HG03565 (cell line): ENCODE data around the gene RAPGEF4.

ENCODE experiments used
- ATAC-seq: cut with Tn5 transposase; IDR thresholded peaks from one replicate; pipeline ENCODE4 v1.9.1; 2021; ENCODE audit warnings: mild to moderate bottlenecking, moderate library complexity; ENCODE audit not compliant: unreplicated experiment

The RAPGEF4 gene

DNA sequence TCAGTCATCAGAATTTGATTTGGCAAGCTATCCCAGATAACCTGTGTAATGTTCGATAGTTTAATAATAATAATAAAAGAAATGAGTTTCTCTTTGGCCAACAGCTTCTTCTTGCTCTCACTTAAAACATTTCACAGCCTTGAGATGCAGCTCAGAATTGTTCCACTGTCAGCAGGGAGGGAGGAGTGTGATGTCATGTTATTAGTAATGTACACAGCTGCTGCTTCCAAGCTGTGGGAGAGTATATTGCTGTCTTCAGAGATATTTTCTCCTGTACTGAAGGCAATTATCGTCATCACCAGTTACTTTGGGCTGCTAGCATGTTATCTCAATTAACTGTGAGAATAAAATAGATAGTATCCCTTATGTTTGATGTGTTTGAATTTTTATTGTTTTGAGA lies 193.1 kb downstream of the RAPGEF4 start:
- ATAC-seq: no peak

DNA sequence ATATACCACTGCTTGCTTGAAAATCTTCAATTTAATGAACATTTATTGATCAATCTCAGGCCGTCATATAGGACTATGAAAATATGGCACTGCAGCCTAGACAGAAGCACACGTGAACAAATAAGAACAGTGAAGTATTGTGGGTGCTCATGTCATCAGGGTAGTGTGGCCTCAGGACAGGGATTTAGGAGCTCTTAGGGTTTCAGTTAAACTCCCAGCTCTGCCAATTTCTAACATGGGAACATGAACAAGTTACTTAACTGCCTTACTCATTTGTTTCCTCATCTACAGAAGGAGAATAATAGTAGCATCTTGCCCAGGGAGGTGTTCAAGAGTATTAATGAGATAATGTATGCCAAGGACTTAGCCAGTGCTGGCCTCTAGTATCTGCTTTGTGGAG lies 194.0 kb downstream of the RAPGEF4 start:
- no peak for ATAC-seq

DNA sequence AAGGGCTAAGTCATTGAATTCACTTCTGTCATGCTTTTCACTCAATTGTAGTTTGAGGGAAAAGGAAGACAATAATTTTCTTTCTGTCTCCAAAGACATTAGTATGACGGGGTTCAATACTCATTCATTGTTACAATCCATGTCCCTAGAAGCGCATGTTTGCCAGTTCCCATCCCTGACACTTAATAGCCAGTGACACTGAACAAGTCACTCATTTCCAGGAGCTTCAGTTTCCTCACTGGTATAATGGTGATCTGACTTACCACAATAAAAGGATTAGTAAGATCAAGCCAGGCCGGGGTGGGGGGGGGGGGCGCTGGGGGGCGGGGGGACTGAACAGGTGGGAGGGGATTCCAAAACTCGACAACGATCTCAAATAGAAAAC lies 195.2 kb downstream of the RAPGEF4 start:
- ATAC-seq: no peak

DNA sequence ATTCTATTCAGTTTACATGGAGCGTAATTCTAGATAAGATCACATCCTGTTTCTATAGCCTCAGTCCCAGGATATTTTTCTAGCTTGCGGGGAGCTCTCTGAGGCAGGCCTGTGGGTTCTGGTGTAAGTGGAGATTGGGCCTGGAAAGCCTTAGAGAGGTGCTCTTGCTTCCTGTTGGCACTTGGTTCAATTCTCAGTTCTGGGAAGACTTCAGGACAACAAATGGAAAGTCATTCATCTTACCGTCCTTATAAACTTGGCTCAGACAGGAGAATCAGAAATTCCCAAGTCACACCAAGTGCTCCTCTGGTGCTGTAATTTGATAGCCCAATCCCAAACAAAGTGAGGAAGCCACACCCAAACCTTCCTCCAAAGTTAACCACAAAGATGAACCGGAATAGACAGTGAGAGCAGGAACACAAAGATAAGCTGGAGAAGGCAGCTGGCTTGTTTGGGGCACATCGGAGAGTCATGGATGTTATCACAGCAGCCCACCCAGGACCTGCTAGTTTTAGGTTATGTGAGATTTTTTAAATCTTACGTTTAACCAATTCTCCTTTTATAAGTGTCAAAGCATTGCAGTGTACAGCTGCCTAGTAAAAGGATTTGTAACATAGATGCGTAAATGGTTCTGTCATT lies 195.7 kb downstream of the RAPGEF4 start:
- no peak for ATAC-seq

DNA sequence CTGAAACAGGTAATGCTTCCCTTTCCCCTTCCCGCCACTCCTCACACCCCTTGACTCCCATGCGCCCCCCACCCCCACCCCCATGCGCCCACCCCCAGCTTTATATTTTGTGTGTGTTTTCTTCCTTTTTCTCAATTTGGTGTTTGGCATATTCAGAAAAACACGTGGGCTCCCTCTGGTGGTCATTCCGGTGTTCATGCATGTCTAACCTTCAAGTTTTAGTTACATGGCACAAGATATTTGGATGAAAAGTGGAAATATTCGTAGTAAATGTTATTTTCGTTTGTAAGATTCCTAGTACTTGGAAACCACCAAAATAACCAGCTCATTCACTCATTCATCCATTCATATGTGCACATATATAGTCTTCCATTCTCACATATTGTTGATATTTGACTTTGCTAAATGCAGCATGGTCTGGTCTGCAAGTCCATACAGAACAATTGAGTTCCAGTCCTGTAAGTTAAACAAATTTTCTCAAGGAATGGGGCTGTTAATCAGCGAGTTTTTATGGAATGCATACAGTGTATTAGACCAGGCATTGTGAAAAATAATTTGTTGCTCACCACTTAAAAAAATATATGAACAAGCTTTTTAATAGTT lies 196.4 kb downstream of the RAPGEF4 start:
- no peak for ATAC-seq

DNA sequence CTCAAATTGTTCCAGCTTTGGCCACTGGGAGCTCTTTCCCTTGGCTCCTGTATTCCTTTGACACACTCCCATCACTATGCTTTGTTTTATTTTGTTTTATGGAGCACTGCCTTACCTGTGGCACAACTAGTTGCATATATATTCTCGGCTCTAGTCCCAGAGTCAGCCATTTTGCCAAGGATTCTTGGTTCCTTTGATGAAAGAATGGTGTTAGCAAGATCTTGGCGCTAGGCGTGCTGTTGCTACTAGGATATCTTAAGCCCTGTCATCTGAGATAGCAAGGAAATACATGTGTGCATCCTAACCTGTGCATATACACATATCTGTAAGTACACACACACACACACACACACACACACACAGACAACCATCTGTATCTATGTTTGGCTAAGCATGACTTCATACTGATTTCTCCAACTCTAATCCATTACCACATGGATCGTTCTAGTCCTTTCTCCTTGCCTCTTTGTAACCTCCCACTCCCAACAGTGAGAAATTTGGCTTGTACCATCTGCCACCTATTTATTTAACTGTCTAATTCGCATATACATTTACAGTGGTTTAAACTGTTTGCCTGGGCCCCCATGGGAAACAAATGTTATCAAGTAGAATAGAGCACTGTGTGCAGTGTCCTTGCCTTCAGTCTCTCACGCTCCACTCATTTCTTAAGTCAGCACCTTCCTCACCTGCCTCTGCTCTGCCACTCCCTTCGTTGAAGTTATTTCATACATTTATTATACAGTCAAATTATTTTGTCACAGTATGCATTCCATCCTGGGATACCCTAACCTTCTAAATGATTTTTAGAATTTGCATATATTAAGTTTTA lies 202.5 kb downstream of the RAPGEF4 start:
- ATAC-seq: no peak

DNA sequence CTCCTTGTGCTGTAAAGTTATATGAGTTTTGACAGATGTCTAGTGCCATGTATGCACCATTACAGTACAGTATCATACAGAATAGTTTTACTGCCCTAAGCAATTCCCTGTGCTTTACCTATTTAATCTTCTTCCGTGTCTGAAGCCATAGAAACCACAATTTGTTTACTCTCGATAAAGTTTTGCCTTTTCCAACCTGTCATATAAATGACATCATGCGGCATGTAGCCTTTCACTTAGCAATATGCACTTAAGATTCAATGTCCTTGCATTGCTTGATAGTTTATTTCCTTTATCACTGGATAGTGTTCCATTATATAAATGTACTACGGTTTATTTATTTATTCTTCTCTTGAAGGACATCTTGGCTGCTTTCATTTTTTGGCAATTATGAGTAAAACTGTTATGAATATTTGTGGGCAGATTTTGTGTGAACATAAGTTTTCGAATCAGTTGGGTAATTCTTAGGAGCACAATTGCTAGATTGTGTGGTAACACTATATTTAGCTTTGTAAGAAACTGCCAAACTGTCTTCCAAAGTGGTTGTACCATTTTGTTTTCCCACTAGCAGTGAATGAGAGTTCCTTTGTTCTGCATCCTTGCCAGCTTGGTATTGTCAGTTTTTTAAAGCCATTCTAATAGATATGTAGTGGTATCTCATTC lies 203.2 kb downstream of the RAPGEF4 start:
- ATAC-seq: no peak

DNA sequence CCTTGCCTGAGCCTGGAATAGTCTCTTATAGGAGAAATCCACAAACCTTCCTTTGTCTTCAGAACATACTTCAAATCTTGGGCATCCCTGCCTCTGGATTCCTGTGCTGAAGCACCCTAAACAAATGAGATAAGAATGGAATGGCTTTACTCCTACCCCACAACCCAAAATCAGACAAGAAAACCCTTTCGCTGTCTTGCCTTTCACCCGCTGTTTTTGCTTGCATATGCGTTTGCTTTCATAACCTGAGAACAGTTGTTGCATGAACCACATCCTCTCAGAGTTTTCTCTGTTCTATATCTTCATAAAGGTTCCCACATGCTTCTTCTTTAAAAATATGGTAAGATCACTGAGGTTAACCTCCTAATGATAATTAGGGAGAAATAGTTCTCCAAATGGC lies 207.9 kb downstream of the RAPGEF4 start:
- ATAC-seq: no peak

DNA sequence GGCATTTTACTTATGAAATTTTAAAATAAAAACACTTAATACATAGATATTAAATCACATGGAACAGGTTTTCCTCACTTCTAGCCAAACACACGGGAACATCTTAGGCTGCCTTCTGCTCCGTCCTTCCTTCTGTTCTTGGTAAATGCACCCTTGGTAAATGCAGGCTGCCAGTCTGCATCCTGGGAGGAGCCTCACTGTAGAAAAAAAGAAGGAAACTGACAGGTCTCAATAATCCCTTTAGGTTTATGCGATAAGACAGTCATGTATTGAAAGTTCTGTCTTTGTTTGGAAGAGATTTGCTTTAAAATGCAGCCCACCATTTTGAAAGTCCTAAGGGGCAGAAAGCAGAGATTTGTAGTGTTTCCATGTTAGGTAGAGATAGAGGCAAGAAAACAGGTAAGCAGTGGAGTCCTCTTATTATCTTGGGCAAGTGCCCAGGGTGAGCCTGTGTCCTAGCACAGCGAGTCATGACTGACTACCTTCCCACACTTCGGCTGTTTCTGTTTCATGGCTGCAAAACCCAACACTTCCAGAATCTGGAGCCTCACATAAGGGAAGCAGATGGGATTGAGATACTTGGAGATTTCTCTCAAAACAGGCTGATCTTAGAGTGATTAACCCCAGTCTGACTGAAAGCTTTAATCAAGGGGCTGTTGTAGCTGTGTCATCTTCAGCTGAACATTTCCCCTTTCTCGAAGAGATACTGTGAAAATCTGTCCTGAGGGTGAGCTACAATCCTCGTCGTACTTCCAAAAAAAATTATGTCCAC lies 208.6 kb downstream of the RAPGEF4 start:
- ATAC-seq: no peak

DNA sequence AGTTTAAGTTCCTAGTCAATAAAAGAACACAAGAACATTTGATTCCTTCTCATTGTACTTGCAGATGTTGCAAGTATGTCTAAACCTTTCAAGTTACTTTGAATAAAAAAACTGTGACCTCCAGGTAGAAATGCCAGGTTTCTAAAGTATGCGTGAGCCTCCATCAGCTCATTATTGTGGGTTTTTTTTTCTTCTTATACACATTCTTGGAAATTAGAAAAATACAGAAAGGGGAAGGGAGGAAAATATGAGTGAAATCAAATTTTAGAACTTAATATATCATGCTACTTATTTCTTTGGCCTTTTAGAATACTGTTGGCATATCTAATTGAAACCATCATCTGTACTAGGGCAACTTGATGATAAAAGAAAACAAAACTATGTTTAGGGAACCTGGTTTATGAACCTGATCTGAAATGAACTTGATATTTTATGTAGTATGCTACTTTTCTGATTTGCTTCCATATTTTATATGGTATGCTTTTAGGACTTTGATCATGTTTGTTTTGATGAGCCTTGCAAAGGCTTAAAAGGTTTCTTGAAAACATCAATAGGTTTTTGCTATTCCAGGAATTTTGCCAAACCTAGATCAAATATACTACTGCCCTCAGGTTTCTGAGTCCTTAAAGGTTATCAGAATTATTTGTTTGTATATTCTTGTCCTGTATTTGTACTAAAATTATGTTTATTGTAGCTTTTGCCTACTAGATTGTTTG lies 209.3 kb downstream of the RAPGEF4 start:
- no peak for ATAC-seq

DNA sequence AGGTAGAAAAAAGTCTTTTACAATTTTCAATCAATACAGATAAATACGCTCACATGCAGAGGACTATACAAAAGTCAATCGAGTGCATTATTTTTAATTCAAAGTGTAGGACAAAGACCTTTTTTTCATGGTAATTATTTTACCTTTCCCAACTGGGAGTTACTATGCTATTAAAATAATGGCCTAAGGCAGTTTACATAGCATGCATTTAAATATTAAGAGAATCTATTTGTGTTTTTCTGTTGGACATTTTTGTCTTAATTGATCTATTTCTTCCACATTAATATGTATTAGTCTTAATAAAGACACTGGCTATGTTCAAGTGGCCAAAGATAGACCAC lies 209.8 kb downstream of the RAPGEF4 start:
- no peak for ATAC-seq

DNA sequence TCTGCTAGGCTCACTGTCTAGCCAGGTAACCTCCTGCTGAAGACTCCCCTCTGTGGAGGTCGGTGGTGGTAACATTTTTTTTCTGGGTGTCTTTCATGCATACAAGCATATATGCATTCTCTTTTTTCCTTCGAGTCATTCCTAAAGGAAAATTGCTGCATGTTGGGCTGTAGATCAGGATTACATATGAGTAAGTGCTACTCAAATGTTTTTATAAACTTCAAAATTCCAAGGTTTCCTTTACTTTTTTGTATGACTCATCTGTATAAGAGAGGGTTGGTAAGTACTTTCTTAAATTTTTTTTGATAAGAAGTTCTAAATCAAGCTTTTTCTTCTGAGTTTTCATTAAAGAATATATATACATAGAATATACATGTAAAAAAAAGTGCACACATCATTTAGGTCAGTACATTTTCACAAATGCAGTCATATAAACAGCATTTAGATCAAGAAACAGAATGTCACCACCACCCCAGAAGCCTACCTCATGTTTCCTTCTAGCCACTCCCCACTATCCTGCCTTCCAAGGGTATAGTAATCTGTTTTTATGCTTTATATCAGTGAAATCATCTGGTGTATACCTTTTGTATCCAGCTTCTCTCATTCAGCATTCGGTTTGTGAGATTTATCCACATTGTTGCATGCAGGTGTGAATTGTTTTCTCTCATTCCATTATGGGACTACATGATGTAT lies 212.0 kb downstream of the RAPGEF4 start:
- no peak for ATAC-seq

DNA sequence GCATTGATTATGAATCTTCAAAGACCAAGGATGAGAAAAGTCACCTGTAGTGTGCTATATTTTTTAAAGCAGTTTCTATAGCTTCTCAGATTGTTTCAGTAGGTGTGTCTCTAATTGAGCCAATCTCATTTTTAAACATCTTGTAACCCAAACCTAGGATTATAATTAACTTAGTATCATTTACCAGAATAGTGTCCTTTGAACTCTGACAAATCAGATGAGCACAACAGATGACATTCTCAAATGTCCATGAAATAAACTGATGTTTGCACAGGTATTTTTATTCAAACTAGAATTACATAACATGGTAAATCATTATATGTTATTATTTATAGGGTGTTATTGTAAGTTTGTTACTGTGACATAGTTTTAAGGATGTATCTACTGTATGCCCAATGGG lies 213.9 kb downstream of the RAPGEF4 start:
- ATAC-seq: no peak

DNA sequence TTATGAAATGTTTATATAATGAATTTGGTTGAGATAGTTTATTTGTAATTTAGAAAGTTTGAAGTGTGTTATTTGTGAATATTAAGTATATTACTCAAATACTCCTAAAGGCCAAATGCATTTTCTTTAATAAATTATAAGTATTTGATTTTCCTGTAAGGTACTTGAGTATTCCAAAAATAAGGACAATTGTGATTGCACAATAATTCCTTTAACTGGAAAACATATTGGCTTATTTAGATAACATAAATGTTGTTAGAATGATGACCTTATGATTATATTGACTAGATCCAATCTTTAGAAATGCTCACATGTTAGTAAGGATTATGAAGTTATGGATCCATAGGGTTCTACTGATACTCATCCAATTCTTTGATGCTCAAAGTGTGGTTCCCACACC lies 214.9 kb downstream of the RAPGEF4 start:
- ATAC-seq: no peak

DNA sequence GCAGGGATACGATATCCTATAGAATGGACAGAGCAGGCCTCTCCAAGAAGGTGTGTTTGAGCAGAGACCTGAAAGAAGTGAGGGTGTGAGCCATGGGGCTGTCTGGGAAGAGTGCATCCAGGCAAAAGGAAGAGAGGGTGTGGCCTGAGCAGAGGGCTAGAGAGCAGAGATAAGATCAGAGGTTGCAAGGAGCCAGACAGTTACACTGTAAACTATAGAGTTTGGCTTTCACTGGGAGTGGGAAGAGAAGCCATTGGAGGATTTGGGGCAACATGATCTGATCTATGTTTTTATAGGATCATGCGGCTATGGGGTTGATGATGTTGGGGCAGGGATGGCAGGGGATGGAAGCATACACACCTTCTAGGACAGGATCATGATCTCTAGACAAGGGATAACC lies 215.9 kb downstream of the RAPGEF4 start:
- ATAC-seq: no peak

DNA sequence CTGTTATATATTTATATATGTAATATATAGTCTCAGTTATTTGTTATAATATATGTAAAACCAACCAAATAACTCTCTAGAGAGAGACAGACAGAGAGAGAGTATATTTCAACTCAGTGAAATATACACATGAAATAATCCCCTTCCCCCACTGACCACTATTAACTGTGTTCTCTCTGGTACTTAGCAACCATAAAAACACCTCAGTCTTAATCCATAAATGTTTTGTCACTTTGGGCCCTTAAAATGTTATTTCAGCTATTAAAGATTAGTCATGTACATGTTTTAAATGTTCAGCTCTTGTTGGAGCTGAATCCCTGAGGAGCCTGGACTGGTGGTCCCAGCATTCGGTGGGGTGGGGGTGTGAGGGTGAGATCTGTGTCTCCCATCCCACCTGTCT lies 217.8 kb downstream of the RAPGEF4 start:
- no peak for ATAC-seq

DNA sequence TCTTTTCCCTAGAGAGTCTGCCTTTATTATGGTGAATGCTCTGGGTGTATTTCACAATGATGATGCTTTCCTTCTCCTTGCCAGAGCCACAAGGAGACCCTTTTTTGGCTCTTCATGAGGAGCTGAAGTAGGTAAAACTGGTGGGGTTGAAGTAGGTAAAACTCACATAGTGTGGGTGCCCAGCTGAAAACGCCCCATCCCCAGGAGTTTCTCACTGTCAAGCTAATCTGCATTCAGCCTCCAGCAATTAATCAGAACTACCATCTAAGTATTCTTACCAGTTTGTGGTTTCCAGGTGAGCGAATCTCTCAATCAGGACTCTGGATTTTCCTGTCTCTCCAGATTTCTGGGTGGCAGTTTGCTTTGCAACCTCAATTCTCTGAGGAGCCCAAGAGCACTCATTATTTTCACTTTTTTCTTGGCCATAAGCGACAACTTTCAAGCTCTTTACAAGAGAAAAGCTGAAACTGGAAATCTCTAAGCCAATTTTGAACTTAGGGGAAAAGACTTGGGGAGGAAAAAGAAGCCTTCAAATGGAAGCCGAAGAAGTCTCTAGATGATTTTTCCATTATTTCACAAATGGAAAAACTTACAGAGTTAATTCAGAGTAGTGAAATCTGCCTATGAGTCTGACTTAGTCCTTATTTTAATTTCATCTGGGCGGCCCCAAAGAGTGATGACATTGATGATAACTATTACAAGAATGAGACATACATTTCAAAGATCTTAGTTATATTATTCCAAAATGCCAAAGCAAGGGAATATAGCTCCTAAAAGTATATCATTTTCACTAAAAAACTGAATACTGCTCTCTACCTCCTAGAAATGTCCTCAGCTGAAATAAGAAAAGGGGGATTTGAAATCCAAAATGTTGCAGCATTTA lies 218.6 kb downstream of the RAPGEF4 start:
- ATAC-seq: no peak

DNA sequence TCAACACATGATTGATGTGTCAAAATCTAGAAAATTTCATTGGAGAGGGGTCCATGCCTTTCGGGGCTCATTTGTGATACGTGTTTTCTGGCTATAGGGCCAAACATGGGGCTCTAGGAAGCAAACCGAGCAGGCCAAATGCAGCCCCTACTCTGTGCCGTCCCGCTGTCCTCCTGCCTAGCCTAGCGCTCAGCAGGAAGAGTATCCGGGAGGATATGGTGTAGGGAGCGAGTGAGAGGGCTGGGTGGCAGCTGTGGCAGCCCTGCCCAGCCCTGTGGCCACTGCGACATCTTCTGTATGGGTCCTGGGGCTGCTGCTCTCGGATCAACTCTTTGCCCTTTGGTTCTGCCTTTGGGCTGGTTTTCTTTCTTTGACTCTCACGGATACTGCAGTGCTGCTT lies 219.9 kb downstream of the RAPGEF4 start:
- no peak for ATAC-seq

DNA sequence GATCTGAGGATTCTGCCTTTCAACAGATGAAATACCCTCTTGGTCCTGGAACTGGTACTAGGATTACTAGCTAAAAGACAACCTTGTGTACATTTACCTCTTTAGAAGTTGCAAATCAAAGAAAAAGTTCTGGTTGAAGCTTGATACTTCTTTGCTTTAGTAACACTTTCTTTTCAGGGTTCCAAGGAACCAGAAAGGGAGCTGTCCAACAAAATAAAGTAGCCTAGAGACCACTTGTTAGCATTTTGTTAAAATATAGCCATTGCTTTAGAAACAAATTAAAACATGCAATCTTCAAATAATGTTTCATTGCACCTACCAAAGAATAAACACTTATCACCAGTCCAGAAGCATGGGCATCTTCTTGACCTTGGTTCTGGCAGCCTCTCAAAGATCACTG lies 222.1 kb downstream of the RAPGEF4 start:
- no peak for ATAC-seq
